ENCODE measurements around the gene CD247.

DNA sequence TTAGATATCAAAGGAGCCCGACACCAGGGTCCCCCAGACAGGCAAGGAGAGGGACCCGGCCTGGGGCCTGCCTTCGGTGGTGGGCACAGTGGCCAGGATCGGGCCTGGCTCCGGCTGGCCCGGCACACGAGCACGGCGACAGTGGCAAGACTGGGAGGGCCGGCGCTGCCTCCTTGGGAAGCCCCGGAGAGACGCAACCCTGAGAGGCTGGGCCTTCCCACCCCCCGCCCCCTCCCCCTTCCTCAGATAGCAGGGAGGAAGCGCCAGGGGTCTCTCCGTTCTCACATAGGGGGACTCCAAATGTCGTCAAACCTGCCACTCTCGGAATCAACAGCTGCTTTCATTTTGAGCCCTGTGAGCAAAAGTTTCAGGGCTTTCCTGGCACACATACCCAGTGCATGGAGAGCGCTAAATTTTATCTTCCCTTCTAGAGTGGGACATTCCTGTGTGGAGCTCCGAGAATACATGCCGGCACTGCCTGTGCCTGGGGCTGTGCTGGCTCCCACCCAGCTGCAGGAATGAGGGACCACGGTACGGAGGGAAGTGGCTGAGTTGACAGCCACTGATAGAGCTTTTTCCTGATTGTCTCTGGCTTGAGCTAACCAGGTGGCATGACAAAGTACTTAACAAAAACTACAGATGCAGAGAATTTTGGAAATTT is 62.4 kb downstream of the CD247 start:
- no peak for TF ChIP-seq REST (IDR thresholded peaks at IDR 0.05; ENCODE audit: insufficient read depth in 1 of 2, low read depth in 2 of 2, low read length in 1 of 2)
- no peak for TF ChIP-seq CTCF (IDR thresholded peaks at IDR 0.05)
- no peak for TF ChIP-seq POLR2AphosphoS5 (IDR thresholded peaks at IDR 0.05; ENCODE audit: low read depth, low read length)
- no peak for TF ChIP-seq TCF7L2 (IDR thresholded peaks at IDR 0.05; ENCODE audit: low read depth, low read length)
- TF ChIP-seq SIN3A (IDR thresholded peaks at IDR 0.05; ENCODE audit: borderline replicate concordance, insufficient read depth, low read depth, low read length): no peak

Data from Panc1 (cell line).